Measurements from ENCODE around the gene CFAP20.

DNA sequence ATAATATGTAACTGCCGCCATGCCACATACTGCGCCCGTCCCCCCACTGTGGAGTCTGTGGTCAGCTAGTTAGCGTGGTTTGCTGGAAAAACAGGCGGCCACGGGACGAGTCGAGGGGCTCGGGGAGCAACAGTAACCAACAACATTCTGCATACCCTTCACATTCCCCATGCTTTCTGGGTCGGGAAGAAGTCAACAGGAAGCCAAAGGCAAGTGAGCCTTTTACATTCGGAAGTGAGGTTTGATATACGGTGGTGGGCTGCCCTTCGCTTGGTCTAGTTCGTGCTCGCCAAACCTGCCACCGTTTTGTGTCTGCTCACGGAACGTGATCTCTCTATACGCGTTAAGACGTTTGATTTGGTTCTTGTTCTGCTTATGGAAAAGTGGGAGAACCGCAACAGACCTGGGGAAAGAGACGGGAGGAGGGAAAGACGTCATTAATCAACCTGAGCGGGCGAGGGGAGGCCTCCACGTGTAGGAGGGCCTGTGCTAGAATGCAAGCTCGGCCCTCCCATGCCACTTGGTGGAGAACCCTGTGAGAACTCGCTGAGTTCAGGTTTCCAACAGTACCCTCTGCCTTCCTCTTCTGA, 28.9 kb upstream of the CFAP20 start:
- TF ChIP-seq POLR2A (IDR thresholded peaks at IDR 0.05), result no peak
- TF ChIP-seq, protein P1, sequence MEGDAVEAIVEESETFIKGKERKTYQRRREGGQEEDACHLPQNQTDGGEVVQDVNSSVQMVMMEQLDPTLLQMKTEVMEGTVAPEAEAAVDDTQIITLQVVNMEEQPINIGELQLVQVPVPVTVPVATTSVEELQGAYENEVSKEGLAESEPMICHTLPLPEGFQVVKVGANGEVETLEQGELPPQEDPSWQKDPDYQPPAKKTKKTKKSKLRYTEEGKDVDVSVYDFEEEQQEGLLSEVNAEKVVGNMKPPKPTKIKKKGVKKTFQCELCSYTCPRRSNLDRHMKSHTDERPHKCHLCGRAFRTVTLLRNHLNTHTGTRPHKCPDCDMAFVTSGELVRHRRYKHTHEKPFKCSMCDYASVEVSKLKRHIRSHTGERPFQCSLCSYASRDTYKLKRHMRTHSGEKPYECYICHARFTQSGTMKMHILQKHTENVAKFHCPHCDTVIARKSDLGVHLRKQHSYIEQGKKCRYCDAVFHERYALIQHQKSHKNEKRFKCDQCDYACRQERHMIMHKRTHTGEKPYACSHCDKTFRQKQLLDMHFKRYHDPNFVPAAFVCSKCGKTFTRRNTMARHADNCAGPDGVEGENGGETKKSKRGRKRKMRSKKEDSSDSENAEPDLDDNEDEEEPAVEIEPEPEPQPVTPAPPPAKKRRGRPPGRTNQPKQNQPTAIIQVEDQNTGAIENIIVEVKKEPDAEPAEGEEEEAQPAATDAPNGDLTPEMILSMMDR (IDR thresholded peaks at IDR 0.05), result no peak
